C4-2B (cell line): ENCODE data around the gene PGS1.

ENCODE experiments used
- H3K27ac ChIP-seq: fragments of 450-650 bp; 2 replicates; pipeline ENCODE4 v1.5.1; 2017
- ZFX ChIP-seq: fragments of 450-650 bp; IDR thresholded peaks from 2 replicates; pipeline ENCODE4 v1.6.1; 2017
- TF ChIP-seq, protein P1 (sequence below): fragments of 450-650 bp; conservative IDR thresholded peaks from 2 replicates; pipeline ENCODE4 v1.5.1; 2017; ENCODE audit warnings: mild to moderate bottlenecking

Gene PGS1

DNA sequence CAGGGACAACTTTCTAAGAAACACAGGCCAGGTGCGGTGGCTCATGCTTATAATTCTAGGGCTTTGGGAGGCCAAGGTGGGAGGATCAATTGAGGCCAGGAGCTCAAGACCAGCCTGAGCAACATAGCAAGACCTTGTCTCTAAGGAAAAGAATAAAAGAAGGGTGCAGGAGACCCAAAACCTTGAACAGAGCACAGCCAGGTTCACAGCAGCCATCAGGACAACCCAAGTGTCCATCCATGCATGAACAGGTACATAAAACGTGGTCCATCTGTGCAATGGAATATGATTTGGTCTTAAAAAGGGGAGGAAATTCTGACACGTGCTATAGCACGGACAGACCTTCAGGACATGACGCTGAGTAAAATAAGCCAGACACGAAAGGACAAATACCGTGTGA, 91.0 kb downstream of the PGS1 start:
- no peak overlapping the region for H3K27ac ChIP-seq
- TF ChIP-seq, protein P1, sequence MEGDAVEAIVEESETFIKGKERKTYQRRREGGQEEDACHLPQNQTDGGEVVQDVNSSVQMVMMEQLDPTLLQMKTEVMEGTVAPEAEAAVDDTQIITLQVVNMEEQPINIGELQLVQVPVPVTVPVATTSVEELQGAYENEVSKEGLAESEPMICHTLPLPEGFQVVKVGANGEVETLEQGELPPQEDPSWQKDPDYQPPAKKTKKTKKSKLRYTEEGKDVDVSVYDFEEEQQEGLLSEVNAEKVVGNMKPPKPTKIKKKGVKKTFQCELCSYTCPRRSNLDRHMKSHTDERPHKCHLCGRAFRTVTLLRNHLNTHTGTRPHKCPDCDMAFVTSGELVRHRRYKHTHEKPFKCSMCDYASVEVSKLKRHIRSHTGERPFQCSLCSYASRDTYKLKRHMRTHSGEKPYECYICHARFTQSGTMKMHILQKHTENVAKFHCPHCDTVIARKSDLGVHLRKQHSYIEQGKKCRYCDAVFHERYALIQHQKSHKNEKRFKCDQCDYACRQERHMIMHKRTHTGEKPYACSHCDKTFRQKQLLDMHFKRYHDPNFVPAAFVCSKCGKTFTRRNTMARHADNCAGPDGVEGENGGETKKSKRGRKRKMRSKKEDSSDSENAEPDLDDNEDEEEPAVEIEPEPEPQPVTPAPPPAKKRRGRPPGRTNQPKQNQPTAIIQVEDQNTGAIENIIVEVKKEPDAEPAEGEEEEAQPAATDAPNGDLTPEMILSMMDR: no peak
- TF ChIP-seq ZFX: no peak

DNA sequence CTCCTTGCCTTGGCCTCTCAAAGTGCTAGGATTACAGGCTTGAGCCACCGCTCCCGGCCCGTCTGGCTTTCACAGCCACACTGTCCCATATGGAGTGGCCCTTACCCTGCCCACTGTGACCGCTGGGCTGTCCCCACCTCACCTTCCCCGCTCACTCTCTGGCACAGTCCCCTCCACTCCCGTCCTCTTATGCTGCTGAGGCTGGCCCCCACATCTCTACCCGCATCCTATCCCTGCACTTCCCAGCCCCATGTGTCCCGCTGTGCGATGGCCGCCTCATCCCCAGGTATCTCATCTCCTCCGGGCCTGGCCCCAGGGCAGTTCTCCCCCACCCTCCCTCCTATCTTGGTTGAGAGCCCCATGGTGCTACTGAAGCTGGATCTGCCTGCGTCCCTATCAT, 93.2 kb downstream of the PGS1 start:
- no peak overlapping the region for H3K27ac ChIP-seq
- no peak for TF ChIP-seq ZFX

DNA sequence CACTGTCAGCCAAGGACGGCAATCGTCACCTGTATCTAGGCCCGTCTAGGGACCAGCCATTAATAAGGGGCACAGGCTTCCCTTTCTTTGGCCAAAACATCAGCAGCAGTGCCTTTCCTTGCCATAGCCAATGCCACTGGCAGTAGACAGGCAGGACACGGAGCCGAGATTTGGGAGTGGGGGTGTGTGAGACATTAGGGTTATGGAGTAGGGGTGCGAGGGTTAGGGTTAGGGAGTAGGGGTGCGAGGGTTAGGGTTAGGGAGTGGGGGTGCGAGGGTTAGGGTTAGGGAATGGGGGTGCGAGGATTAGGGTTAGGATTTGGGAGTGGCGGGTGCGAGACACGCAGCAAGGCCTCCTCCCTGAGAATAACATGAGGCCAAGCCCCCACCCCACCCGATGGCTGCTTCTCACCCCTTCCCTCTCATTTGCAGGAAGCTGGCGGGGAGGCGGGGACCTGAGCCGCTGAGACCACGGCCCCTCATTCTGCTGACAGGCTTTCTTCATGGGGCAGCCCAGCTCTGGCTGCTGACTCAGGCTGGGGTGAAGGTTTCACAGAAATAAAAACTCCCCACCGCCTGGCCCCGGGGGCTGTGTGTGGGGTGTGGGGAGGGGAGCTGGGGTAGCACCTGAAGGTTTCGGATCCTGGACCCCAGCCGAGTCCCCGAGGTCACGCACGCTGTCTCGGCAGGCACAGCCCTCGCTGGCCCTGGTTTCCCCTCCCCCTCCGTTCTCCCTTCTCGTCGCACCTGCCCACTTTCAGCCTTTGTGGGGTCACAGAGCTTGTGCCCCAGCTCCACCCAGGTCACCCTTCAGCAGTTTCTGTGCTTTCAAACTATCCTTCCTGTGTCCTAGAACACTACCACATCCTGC, 93.8 kb downstream of the PGS1 start:
- H3K27ac ChIP-seq: no peak overlapping the region
- TF ChIP-seq, protein P1: no peak

DNA sequence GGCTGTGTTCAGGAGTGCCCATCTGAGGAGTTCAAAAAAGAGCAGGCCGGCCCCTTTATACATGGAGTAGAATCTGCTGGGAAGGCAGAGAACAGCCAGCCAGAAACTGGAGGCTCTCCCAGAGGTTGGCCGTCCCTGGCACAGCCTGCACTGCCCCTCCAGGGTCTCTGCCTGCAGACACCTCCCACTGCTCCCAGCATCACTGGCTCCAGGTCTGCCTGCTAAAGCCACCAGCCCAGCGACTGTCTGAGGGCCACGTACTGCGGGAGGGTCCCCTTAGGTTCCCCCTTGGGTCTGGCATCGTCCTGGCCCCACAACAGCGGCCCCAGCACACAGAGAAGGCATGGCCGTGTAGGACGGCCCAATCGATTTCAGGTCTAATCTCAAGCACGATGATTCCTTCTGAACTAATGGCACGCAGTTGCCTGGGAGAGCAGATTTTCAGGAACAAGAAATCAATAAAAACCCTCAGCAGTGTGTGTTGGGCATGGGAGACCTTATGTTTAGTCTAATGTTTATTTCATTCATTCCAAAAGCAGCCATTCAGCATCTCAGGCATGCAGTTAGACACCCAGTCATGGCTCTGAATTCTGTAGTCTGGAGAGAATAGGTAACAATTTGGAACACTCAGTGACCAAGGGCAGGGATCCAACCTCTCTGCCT, 95.6 kb downstream of the PGS1 start:
- TF ChIP-seq, protein P1: no peak
- TF ChIP-seq ZFX: no peak
- H3K27ac ChIP-seq: no peak overlapping the region
